Measurements from ENCODE around the gene NCOA7.
"Not testable (repeated sequence)": the region's sequence is repeated elsewhere in the genome, so short reads cannot be mapped to it uniquely, and the experiment has no call there.

Gene NCOA7

DNA sequence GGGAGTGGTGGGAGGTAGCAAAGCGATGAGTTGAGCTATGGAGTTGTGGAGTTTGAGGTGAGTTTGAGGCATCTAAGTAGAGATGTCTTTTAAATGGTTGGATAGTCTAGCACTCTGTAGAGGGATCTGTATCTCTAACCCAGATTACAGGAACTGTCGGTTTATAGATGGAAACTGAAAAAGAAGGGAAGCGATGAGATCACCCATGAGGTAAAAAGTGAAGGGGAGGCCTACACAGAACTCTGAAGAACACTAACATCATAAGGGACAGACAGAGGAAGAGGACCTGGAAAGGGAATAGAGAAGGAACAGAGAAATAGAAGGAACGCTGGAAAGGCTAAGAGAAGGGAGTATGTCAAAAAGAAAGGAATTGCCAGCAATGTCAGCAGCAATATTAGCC lies 168.3 kb downstream of the NCOA7 start:
- no peaks in the 10 kb centered on the region for H3K27me3 ChIP-seq (ENCODE audit: control insufficient read depth in 1 of 2, insufficient read depth in 2 of 2, low read length in 2 of 2)
- H3K4me3 ChIP-seq (ENCODE audit: low read depth in 1 of 2, low read length in 2 of 2): no peak overlapping the region
- no peaks in the 10 kb centered on the region for H3K9me3 ChIP-seq (ENCODE audit: low read length)
- H3K4me1 ChIP-seq (ENCODE audit: insufficient read depth, low read length): peaks cover 20% of the 10 kb centered on the region
- no peak overlapping the region for H3K27ac ChIP-seq (ENCODE audit: low read depth, low read length)
- H3K36me3 ChIP-seq (ENCODE audit: insufficient read depth, low read length): no peaks in the 10 kb centered on the region
- H3K9ac ChIP-seq (ENCODE audit: low read length): no peak overlapping the region

DNA sequence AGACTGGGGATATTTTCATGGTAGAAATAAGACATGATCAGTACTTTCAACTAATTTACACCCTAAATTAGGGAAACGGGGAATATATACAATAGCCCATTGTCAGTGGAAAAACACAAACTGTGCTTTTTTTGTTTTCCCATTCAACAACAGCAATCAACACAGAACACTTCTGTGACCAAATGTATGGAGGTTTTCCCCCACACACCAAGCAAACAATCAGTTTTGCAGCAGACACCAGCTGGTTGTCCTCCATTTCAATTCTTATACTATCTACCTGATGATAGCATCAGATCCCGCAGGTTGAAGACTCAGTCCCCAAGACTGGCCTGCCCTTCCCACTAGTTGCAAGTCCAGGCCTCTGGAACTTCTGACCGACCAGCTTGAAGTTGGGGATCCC lies 170.4 kb downstream of the NCOA7 start:
- Histone ChIP-seq H3K9me3 (ENCODE audit: low read length) (no peaks in the 10 kb centered on the region), H3K36me3 (ENCODE audit: insufficient read depth, low read length) (no peaks in the 10 kb centered on the region), H3K4me3 (ENCODE audit: low read depth in 1 of 2, low read length in 2 of 2) (no peak overlapping the region), H3K9ac (ENCODE audit: low read length) (no peak overlapping the region), H3K4me1 (ENCODE audit: insufficient read depth, low read length) (peaks cover 17% of the 10 kb centered on the region), H3K27ac (ENCODE audit: low read depth, low read length) (no peak overlapping the region), H3K27me3 (ENCODE audit: control insufficient read depth in 1 of 2, insufficient read depth in 2 of 2, low read length in 2 of 2) (no peaks in the 10 kb centered on the region)

DNA sequence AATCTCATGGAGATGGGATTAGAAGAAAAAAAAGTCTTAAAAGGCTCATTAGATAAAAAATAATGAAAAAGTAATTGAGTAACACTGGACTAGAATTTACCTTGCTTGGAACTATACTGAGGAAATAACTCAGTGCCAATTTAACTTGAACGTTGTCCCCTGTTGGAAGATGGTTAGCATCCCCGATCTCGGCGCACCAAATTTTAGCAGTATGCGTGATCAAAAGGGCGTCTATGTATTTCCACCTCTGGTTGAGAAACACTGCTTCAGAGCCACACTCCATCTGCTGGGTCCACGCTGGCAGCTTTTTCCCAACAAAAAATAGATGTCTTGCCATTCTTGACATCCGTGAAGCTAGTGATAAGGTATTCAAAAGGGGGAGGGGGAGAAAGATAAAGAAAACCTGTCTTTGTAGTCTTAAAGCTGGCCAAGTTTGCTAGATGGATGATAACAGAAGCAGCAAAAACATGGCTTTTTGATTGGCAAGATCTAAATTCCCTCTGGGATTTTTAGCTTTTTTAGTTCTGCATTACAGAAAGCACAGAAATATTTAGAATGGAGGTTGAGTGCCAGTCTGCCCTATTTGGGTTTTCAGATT lies 172.2 kb downstream of the NCOA7 start:
- Histone ChIP-seq H3K36me3 (ENCODE audit: insufficient read depth, low read length) (peaks cover under 1% of the 10 kb centered on the region), H3K4me3 (ENCODE audit: low read depth in 1 of 2, low read length in 2 of 2) (no peak overlapping the region), H3K9ac (ENCODE audit: low read length) (no peak overlapping the region), H3K27ac (ENCODE audit: low read depth, low read length) (no peak overlapping the region), H3K27me3 (ENCODE audit: control insufficient read depth in 1 of 2, insufficient read depth in 2 of 2, low read length in 2 of 2) (no peaks in the 10 kb centered on the region), H3K4me1 (ENCODE audit: insufficient read depth, low read length) (peaks cover 14% of the 10 kb centered on the region), H3K9me3 (ENCODE audit: low read length) (no peaks in the 10 kb centered on the region)

DNA sequence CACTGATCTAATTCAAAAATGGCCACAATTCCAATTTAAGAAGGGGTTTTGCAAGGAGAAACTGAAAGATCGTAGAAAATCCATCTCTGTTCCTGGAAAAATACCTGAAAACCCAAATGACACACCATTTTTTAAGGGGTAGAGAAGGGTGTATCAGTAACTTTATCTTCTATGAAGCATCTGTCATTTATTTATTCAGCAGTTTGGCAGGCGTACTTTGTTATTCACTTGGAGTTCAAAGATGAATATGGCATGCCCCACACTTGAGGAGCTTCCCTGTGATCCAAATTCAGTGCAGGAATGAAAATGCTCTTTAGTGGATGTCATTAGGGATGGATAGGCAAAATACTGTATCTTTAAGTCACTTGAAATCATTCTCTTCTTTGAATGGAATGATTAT lies 173.1 kb downstream of the NCOA7 start:
- H3K27me3 ChIP-seq (ENCODE audit: control insufficient read depth in 1 of 2, insufficient read depth in 2 of 2, low read length in 2 of 2): no peaks in the 10 kb centered on the region
- H3K27ac ChIP-seq (ENCODE audit: low read depth, low read length): no peak overlapping the region
- H3K9ac ChIP-seq (ENCODE audit: low read length): no peak overlapping the region
- peaks cover 4% of the 10 kb centered on the region for H3K36me3 ChIP-seq (ENCODE audit: insufficient read depth, low read length)
- no peak overlapping the region for H3K4me3 ChIP-seq (ENCODE audit: low read depth in 1 of 2, low read length in 2 of 2)
- H3K4me1 ChIP-seq (ENCODE audit: insufficient read depth, low read length): peaks cover 6% of the 10 kb centered on the region
- H3K9me3 ChIP-seq (ENCODE audit: low read length): no peaks in the 10 kb centered on the region

DNA sequence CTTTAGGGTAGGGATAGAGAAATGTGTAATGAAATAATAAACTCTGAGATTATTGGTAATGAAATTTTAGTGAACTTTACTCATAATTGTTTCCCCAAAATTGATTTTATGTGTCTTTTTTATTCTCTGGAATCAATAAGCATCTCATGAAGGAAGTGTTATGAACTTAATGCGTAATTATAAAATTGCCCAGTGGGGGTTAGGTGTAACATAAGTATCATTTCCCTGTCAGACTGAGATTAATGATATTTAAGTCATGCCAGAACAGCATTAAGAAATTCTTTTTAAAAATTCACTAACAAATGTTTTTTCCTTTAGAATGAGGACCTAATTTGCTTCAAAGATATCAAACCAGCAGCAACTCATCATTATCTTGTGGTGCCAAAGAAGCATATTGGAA lies 175.8 kb downstream of the NCOA7 start:
- peaks cover 4% of the 10 kb centered on the region for H3K36me3 ChIP-seq (ENCODE audit: insufficient read depth, low read length)
- no peaks in the 10 kb centered on the region for H3K27me3 ChIP-seq (ENCODE audit: control insufficient read depth in 1 of 2, insufficient read depth in 2 of 2, low read length in 2 of 2)
- no peak overlapping the region for H3K4me3 ChIP-seq (ENCODE audit: low read depth in 1 of 2, low read length in 2 of 2)
- H3K27ac ChIP-seq (ENCODE audit: low read depth, low read length): no peak overlapping the region
- H3K9ac ChIP-seq (ENCODE audit: low read length): no peak overlapping the region
- no peaks in the 10 kb centered on the region for H3K9me3 ChIP-seq (ENCODE audit: low read length)
- no peaks in the 10 kb centered on the region for H3K4me1 ChIP-seq (ENCODE audit: insufficient read depth, low read length)

DNA sequence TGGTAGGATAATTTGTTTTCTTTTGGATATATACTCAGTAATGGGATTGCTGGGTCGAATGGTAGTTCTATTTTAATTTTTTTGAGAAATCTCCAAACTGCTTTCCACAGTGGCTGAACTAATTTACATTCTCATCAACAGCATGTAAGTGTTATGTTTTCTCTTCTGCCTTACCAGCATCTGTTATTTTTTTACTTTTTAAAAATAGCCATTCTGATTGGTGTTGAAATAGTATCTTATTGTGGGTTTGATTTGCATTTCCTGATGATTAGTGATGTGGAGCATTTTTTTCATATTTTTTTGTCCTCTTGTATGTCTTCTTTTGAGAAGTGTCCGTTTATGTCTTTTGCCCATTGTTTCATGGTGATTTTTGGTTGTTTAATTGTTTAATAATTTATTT lies 177.7 kb downstream of the NCOA7 start:
- no peaks in the 10 kb centered on the region for H3K27me3 ChIP-seq (ENCODE audit: control insufficient read depth in 1 of 2, insufficient read depth in 2 of 2, low read length in 2 of 2)
- no peak overlapping the region for H3K9ac ChIP-seq (ENCODE audit: low read length)
- no peak overlapping the region for H3K4me3 ChIP-seq (ENCODE audit: low read depth in 1 of 2, low read length in 2 of 2)
- no peak overlapping the region for H3K27ac ChIP-seq (ENCODE audit: low read depth, low read length)
- H3K9me3 ChIP-seq (ENCODE audit: low read length): no peaks in the 10 kb centered on the region
- H3K36me3 ChIP-seq (ENCODE audit: insufficient read depth, low read length): peaks cover 5% of the 10 kb centered on the region
- H3K4me1 ChIP-seq (ENCODE audit: insufficient read depth, low read length): no peaks in the 10 kb centered on the region

DNA sequence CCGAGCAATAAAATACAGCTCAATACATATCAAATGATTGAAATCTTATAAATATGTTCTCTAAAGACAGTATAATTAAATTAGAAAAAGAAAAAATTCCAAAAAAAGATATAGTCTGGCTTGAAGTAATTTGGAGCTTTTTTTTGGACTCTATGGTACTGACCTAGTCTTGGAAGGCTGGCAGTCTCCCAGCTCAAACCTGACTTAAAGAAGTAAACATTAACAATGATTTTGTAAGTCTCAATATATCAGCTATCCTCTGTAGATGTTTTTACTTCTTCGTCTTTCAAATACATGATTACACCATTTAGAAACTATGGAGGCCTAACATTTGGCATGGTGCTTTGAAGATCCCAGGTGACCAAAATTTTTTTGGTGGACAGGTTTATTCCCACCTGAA lies 180.0 kb downstream of the NCOA7 start:
- Histone ChIP-seq H3K36me3 (ENCODE audit: insufficient read depth, low read length) (peaks cover 18% of the 10 kb centered on the region), H3K27me3 (ENCODE audit: control insufficient read depth in 1 of 2, insufficient read depth in 2 of 2, low read length in 2 of 2) (no peaks in the 10 kb centered on the region), H3K4me1 (ENCODE audit: insufficient read depth, low read length) (no peaks in the 10 kb centered on the region), H3K27ac (ENCODE audit: low read depth, low read length) (no peak overlapping the region), H3K4me3 (ENCODE audit: low read depth in 1 of 2, low read length in 2 of 2) (no peak overlapping the region), H3K9me3 (ENCODE audit: low read length) (no peaks in the 10 kb centered on the region), H3K9ac (ENCODE audit: low read length) (no peak overlapping the region)

DNA sequence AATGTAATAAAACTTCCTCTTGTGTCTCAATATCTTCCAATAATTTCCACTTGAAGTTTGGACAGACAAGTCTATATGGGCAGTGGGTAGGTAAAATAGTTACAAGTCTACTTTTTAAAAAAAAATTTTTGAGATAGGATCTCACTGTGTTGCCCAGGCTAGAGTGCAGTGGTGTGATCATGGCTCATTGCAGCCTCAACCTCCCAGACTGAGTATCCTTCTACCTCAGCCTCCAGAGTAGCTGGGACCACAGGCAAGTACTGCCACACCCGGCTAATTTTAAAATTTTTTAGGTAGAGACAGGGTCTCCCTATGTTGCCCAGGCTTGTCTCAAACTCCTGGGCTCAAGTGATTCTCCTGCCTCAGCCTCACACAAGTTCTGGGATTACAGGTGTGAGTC lies 181.7 kb downstream of the NCOA7 start:
- H3K27me3 ChIP-seq (ENCODE audit: control insufficient read depth in 1 of 2, insufficient read depth in 2 of 2, low read length in 2 of 2); H3K4me3 ChIP-seq (ENCODE audit: low read depth in 1 of 2, low read length in 2 of 2); H3K9ac ChIP-seq (ENCODE audit: low read length); H3K4me1 ChIP-seq (ENCODE audit: insufficient read depth, low read length); H3K9me3 ChIP-seq (ENCODE audit: low read length); H3K27ac ChIP-seq (ENCODE audit: low read depth, low read length): not testable (repeated sequence)
- H3K36me3 ChIP-seq (ENCODE audit: insufficient read depth, low read length): peaks cover 18% of the 10 kb centered on the region

DNA sequence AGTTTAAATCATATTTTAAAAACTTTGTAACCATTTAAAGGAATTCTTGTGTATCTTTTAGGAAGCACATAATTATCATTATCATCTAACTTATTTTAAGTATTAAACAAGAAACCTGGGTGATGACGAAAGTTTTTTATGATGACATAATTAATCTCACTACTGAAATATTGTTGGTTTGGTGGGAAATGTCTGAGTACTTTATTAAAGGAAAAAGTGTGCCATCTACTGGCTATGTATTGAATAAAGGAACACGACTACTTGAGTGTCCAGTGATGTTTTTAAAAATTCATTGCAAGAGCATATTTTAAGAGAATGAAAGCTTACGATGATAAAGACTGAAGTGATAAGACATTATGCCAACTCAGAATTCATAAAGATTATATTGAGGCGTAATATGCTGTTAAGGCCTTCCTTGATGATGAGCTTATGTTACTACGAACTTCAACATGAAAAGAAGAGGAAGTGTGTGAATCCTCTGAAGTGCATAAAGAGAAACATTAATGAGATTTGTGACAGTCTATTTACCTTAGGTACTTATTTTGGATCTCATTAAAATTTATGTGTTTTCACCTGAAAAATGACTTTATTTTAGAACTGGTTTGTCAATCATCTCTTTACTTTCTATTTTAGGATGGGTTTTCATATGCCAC lies 183.6 kb downstream of the NCOA7 start:
- no peak overlapping the region for H3K27ac ChIP-seq (ENCODE audit: low read depth, low read length)
- H3K4me1 ChIP-seq (ENCODE audit: insufficient read depth, low read length): no peaks in the 10 kb centered on the region
- H3K4me3 ChIP-seq (ENCODE audit: low read depth in 1 of 2, low read length in 2 of 2): no peak overlapping the region
- H3K9me3 ChIP-seq (ENCODE audit: low read length): no peaks in the 10 kb centered on the region
- no peak overlapping the region for H3K9ac ChIP-seq (ENCODE audit: low read length)
- H3K36me3 ChIP-seq (ENCODE audit: insufficient read depth, low read length): peaks cover 13% of the 10 kb centered on the region
- H3K27me3 ChIP-seq (ENCODE audit: control insufficient read depth in 1 of 2, insufficient read depth in 2 of 2, low read length in 2 of 2): no peaks in the 10 kb centered on the region

DNA sequence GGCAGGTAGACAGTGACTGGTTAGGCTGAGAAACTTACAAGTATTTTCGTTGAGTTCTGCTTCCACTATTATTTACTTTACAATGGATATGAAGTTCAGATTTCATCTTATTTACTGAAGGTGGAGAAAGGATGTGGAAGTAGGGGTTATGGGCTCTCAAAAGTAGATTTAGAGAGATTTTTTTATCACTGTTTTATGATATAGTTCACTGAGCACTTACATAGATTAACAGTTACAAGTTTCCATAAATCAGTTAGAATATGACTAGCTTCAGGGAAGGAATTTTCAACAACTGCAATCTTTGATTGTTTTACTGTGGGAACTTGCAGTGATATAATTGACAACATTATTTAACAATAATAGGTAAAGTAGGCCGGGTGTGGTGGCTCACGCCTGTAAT lies 188.3 kb downstream of the NCOA7 start:
- Histone ChIP-seq H3K9ac (ENCODE audit: low read length) (no peak overlapping the region), H3K4me1 (ENCODE audit: insufficient read depth, low read length) (no peaks in the 10 kb centered on the region), H3K27ac (ENCODE audit: low read depth, low read length) (no peak overlapping the region), H3K36me3 (ENCODE audit: insufficient read depth, low read length) (peaks cover 7% of the 10 kb centered on the region), H3K27me3 (ENCODE audit: control insufficient read depth in 1 of 2, insufficient read depth in 2 of 2, low read length in 2 of 2) (no peaks in the 10 kb centered on the region), H3K4me3 (ENCODE audit: low read depth in 1 of 2, low read length in 2 of 2) (no peak overlapping the region), H3K9me3 (ENCODE audit: low read length) (no peaks in the 10 kb centered on the region)
